GM12801 (cell line): Measurements from ENCODE around the gene ATXN1.

ENCODE experiments used
- TF ChIP-seq, protein P1 (sequence below): IDR thresholded peaks from one replicate; pipeline ENCODE4 v1.5.1; 2011; ENCODE audit warnings: control low read depth; ENCODE audit not compliant: insufficient read length; ENCODE audit errors: extremely low read depth

The ATXN1 gene

DNA sequence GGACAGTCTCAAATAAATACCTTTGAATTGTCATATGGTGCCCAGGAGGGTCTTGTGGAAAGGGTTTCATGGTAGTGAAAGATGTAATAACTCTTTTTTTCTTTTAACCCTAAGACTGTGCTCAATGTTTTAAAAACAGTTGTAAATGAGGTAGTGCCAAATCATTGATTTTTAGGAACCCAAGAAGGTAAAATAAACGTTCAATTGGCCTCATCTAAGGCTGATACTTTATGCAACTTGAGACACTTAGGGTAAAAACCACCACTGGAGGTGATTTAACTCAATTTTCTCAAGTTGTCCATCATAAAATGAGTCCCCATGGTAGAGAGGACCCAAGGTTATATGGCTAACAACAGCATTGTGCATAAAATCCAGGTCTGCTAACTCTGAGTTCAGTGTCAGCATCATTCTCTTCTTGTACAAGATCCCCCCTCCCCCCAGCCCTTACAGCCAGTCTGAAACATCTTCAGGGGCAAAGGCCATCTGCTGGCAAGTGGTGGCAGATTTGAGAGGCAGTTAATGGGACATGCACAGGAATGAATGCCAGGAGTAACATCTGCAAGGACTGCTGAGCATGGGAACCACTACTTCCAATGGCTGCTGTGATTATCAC, 278.5 kb downstream of the ATXN1 start:
- TF ChIP-seq, protein P1, sequence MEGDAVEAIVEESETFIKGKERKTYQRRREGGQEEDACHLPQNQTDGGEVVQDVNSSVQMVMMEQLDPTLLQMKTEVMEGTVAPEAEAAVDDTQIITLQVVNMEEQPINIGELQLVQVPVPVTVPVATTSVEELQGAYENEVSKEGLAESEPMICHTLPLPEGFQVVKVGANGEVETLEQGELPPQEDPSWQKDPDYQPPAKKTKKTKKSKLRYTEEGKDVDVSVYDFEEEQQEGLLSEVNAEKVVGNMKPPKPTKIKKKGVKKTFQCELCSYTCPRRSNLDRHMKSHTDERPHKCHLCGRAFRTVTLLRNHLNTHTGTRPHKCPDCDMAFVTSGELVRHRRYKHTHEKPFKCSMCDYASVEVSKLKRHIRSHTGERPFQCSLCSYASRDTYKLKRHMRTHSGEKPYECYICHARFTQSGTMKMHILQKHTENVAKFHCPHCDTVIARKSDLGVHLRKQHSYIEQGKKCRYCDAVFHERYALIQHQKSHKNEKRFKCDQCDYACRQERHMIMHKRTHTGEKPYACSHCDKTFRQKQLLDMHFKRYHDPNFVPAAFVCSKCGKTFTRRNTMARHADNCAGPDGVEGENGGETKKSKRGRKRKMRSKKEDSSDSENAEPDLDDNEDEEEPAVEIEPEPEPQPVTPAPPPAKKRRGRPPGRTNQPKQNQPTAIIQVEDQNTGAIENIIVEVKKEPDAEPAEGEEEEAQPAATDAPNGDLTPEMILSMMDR: no peak

DNA sequence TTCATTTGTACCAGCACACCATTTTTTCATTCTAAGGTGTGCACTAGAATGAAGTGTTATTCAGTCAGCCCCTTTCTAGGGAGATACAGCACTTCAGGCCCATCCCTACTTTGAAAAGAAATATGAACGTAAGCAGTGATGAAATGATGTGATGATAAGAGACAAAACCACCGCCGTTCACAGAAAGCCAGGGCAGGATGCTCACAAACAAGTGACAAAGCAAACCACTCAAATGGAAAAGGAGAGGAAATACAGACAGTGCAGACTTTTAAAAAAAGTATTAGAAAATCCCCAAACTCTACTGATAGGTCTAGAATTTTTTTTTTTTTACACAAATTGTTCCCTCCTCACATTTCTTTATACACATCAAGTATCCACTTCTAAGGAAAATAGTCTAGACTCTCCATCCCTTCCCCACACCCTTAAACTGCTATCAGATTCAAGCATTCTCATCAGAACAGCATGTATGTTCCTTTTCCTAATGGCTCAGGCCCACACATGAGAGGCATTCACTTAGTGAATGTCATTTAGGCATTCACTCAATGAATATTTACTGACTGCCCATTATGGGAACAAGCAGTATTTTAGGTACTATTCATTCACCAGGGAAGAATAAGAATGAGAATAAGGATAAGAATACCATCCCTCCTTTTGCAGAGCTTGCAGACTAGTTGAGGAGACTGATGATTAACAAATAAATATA, 279.4 kb downstream of the ATXN1 start:
- TF ChIP-seq, protein P1: no peak

DNA sequence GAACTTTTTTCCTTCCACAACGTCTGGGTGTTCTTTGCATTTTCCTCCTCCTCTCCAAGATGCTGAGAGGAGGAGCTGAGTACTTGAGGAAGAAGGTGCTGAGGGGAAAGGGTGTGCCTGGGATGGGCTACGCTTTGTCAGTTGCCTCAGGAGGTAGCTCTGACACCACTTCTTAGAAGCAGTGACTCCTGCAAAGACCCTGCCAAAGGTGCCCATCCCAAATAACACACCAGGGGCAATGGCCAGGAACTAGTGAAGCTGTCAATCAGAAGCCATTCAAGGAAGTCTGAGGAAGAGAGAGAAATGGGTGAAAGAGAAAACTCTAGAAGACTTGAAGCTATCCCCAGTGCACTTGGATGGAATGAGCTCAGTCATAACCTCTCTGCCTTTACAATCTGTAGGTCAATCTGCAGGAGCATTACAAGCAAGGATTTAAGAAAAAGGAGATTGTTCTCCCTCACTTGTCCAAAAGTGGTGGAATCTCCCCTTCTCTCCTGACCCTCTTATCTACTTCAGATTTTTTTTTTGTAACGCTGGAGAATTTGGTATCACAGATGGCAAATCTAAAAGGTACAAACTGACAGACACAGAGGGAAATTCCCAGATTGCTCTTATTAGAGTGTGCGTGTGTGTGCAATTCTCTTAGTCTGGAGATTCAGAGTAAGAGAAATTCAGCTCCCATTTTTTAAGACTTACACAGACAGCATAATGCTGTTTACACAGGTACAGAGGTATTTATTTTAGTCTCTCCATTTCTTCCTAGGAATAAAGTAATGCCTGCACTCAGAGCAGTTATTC, 280.3 kb downstream of the ATXN1 start:
- TF ChIP-seq, protein P1: no peak

DNA sequence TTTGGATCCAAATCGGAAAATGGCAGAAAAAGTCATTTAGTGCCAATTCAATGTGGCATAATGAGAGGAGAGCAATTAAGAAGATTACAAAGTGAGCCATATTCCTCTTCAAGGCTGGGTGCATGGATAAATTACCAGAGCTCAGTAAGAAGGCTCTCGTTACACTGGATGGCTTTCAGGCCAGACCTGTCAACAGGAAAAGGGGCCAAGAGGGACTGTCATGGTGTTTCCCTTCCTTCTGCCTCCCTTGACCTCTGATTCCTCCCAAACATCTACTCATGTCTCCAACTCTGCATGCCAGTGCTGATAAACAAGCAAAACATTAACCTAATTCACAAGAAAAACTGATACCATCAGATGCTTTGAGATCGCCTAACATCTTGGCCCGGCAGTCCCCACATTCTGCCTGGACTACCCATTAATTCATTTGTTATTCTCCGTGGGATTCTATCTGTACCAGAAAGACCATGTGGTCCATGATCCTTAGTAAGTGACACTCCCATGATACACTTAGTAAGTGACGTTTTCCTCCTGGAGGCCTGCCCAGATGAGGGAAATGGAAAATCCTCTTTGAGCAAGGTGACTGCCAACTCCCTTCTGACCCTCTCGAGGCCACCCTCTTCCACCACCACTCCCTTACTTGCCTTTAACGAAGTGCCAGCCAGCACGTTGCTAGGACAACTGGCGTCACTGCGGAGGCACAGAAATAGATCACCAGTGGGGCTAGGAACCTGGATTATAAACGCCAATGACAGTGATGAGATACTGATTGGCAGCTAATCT, 283.7 kb downstream of the ATXN1 start:
- TF ChIP-seq, protein P1: no peak

DNA sequence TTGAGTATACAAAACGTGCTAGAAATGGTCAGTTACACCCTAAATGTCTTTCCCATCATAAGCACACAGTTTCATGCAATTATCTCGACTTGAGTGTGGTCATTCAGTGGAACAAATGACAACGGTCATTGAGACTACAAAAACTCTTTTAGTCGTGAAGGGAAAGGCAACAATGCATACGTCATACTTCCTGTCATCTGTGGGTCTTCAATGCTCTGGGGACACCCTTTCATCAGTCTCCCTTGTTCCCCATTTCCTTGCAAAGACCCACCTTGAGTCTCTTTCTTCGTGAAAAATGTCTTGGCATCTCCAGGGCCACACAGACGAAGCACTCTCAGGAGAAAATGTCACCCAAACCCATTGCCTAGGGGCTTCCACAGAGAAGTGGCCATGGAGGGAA, 284.4 kb downstream of the ATXN1 start:
- TF ChIP-seq, protein P1: no peak

DNA sequence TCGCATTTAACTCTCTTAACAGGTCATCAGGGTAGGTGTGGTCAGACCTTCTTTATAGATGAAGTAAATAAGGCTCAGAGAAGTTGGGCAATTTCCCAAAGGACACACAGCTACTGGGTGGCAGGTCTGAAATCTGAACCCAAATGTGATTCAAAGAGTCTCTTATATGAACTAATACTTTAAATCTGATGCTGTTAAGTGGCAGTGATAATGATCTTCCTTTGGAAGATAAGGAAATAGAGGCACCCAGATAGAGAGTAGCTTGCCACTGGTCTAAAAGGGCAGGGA, 285.8 kb downstream of the ATXN1 start:
- TF ChIP-seq, protein P1: no peak

DNA sequence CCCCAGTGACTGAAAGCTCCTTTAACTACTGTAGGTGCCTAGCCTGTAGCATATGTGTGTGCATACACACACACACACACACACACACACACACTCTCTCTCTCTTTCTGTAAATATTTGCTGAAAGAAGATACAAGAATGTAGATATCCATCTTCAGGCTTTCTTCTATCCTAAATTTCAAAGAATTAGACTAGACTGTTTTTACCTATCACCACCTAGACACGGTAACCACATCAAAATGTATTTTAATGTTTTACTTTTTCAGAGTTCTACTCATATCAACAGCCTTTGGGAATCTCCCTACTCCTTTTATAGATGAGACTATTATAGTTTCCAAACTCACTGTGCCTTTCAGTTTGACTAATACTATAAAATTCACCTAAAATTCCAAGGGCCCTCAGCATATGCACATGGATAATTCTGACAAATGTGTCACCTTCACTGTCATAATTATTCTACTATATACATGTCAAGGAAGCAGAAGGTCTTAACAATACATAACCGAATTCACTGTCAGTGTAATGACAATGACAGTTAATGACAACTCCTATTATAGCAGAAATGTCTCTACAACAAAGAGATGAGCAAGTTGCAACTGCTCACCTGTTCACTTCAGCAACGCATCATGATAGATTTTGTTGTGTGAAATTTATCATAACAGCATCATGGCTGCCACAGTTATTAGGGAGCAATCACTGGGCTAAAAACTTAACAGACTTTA, 286.3 kb downstream of the ATXN1 start:
- TF ChIP-seq, protein P1: no peak
